Measurements from ENCODE around the gene REEP1. TPM values are rescaled to one million over a fixed set of nuclear protein-coding genes. Genes with fewer than 3 reads are reported as not detected.

Gene REEP1
- total RNA-seq, 1 experiment from 2014 or later: 5.9 TPM

- intact Hi-C loops (cut with micrococcal nuclease): no loop called here
- ChIA-PET RAD21 (ENCODE audit: low non-redundant PET in 1 of 2, low total read pairs in 2 of 2, uncharacterized antibody in 2 of 2, unreplicated experiment in 2 of 2) (no interaction called here), POLR2A (no interaction called here), CTCF (no interaction called here)
- no peaks in the 10 kb centered on the region for H3K9me3 ChIP-seq (ENCODE audit: control insufficient read depth in 1 of 2, insufficient read depth in 1 of 2, low read depth in 1 of 2, low read length in 2 of 2)
- no peaks in the 10 kb centered on the region for H3K9me2 ChIP-seq (ENCODE audit: insufficient read depth)
- H3K9ac ChIP-seq (ENCODE audit: low read length): no peak overlapping the region
- ATAC-seq (no peak), DNase-seq (ENCODE audit: low read depth, low spot score) (no peak)
- no peaks in the 10 kb centered on the region for H3K27me3 ChIP-seq (ENCODE audit: insufficient read depth, low read length)
- H3K79me2 ChIP-seq (ENCODE audit: insufficient read depth, low read length): no peaks in the 10 kb centered on the region
- H3K4me3 ChIP-seq (replicated peaks in 1 of 2; ENCODE audit: low read depth in 1 of 2, low read length in 2 of 2): no peak overlapping the region
- TF ChIP-seq CTCF (IDR thresholded peaks at IDR 0.05 in 2 of 3, conservative IDR thresholded peaks at IDR 0.05 in 1 of 3; ENCODE audit: borderline replicate concordance in 1 of 3, insufficient read depth in 1 of 3, low read depth in 2 of 3, low read length in 2 of 3) (no peak), MAX (IDR thresholded peaks at IDR 0.05) (no peak), CBX3 (IDR thresholded peaks at IDR 0.05; ENCODE audit: low read depth) (no peak), FOSL1 (IDR thresholded peaks at IDR 0.05; ENCODE audit: low read depth) (no peak), ELF1 (IDR thresholded peaks at IDR 0.05; ENCODE audit: borderline replicate concordance, low read depth) (no peak), EZH2phosphoT487 (IDR thresholded peaks at IDR 0.05; ENCODE audit: borderline replicate concordance) (no peak), CEBPB (IDR thresholded peaks at IDR 0.05; ENCODE audit: low read depth) (no peak), RAD21 (IDR thresholded peaks at IDR 0.05; ENCODE audit: low read depth) (no peak), POLR2A (IDR thresholded peaks at IDR 0.05; ENCODE audit: borderline replicate concordance, extremely low read depth, insufficient read depth, insufficient read length) (no peak), ZNF274 (IDR thresholded peaks at IDR 0.05; ENCODE audit: low read depth, low read length) (no peak)
- H2AFZ ChIP-seq (ENCODE audit: low read depth, low read length, poor library complexity, severe bottlenecking): no peak overlapping the region
- no peaks in the 10 kb centered on the region for H4K20me1 ChIP-seq (ENCODE audit: insufficient read depth)
- no peaks in the 10 kb centered on the region; a peak in 1 of 4 replicates for H3K4me1 ChIP-seq (ENCODE audit: control insufficient read depth in 1 of 2, insufficient read depth in 2 of 2, low read length in 2 of 2)
- H3K36me3 ChIP-seq (ENCODE audit: control insufficient read depth in 1 of 2, insufficient read depth in 2 of 2, low read length in 2 of 2): no peaks in the 10 kb centered on the region
- BruUV-seq (replicated peaks): no TSS peak
- H3K4me2 ChIP-seq (ENCODE audit: low read length): no peak overlapping the region
- no peak overlapping the region for H3K27ac ChIP-seq (ENCODE audit: low read depth, low read length)
Measured at GRCh38 chr2:86233436-86233835, 104.0 kb downstream of the REEP1 start.

Data from HCT116 (cell line).